ENCODE results near the gene PEDS1. TPM values are rescaled to one million over a fixed set of nuclear protein-coding genes. Genes with fewer than 3 reads are reported as not detected.

Gene PEDS1
- total RNA-seq = 11.3 and 19.8 TPM in 2 replicates

GRCh38 chr20:50153500-50154377 is at the start of gene PEDS1:
Gene PEDS1, minus strand, starts transcription at chr20:50153723. Its CDS starts 86 bp downstream, at chr20:50153637.

DNA sequence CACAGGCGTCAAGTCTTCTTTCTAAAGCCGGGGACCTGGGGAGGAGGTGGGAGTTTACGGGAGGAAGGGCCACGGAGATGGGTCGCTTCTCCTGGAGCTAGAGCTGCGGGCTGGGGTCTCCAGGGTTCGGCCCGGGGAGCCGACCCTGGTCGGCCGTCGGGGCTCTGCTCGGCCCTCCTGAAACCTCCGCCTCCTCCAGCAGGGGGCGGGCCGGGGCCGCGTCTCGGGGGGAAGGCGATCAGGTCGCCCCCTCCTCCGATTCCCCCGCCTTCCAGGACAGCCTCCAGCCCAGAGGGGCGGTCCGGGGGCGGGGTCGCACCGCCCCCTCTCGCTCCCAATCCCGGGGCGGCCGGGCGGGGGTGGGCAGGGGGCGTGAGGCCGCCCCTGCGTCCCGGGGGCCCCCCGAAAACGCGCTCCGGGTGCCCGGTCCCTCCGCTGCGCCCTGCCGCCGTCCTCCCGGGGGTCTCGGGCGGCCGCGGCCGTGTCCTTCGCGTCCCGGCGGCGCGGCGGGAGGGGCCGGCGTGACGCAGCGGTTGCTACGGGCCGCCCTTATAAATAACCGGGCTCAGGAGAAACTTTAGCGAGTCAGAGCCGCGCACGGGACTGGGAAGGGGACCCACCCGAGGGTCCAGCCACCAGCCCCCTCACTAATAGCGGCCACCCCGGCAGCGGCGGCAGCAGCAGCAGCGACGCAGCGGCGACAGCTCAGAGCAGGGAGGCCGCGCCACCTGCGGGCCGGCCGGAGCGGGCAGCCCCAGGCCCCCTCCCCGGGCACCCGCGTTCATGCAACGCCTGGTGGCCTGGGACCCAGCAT is 36.9 kb upstream of the PEDS1 start, which contains the start of gene CEBPB:
Gene CEBPB, plus strand, starts transcription at position 580 of the 814 bp plus-strand sequence. Its CDS starts 204 bp downstream, at position 784.

GRCh38 chr20:50112512-50113419 is 40.8 kb downstream of the PEDS1 start, which contains the start of gene UBE2V1:
Gene UBE2V1, minus strand, starts transcription at chr20:50113150. Its CDS starts 22 bp downstream, at chr20:50113128.

Other genes with a start within 250 kb of the PEDS1 start
- 1.9 and 2.0 TPM in 2 replicates for gene SPATA2, start 238.2 kb downstream of the PEDS1 start, total RNA-seq
- gene RNF114, start 217.3 kb downstream of the PEDS1 start, total RNA-seq = 123 and 198 TPM in 2 replicates
- 0.29 and 0.83 TPM in 2 replicates for gene SNAI1, start 170.7 kb downstream of the PEDS1 start, total RNA-seq
- 56.4 and 69.0 TPM in 2 replicates for gene UBE2V1, start 40.6 kb downstream of the PEDS1 start, total RNA-seq
- 67.1 and 132 TPM in 2 replicates for gene CEBPB, start 37.1 kb upstream of the PEDS1 start, total RNA-seq

All from smooth muscle cell of trachea (primary cell).